GM21390 (cell line): ENCODE results near the gene MMP17.

Experiments used
- ATAC-seq: cut with Tn5 transposase; IDR thresholded peaks from one replicate; pipeline ENCODE4 v1.9.1; 2021; ENCODE audit not compliant: unreplicated experiment

MMP17 gene

DNA sequence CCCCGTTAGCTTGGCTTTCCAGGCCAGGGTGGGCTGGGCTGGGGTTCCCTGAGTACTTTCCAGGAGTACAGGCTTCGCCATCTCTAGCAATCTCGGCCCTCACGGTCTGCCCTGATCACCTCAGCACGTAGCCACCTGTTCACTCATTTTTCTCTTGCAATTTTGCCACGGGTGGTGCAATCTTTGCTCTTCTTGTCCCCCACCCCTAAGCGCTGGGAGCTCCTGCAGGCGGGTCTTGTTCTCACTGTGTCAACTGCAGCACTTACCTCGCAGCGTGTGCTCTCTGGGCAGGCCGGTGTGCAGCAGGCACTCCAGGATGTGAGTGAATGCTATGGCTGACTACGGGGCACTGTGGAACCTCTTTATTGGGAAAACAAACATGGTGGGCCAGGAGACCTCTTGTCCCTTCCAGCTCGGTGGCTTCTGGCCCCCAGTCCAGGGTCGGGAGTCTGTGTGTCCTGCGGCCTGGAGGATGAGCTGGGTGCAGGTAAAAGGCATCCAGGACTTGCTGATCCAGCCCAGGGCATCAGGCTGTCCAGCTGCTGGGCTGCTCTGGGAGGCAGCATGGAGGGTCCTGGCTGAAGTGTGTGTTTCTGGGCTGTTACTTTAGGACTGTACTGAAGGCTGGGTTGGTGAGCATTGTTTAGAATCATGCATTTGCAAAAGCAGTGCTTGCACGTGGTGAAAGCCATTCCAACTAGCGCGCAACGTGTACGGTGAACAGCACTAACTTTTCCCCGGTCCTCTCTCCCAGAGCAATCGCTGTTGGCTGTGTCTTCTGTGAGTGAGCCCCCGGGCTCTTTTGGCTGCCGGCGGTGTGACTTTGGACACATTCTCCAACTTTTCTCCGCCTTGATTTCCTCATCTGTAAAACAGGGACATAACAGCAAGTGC, 64.8 kb downstream of the MMP17 start:
- no peak for ATAC-seq

DNA sequence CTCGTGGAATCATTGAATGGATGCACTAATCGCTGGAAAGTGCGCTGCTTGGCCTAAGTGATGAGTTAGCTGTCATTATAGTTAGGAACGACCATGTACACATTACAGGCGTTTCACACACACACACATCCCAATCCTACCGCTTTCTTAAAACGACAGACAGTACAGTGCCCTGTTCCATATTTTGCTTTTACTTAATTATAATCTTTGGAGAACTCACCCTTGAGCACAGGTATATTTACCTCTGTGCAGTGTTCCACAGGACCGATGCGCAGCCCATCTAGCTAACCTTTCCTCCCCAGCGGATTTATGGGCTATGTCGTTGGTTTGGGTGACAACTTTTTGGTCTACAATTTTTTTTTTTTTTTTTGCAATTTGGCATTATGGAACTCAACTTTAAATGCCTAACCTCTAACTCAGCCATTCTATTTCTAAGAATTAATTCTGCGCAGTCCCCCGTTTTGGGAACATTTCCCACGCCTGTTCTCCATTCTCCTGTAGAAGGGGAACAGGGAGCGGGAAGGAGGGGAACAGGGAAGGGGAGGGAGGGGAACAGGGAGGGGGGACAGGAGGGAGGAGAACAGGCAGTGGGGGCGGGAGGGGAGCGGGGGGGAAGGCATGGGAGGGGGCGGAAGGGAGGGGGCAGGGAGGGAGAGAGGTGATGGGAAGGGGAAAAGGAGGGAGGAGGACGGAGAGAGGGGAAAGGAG, 65.6 kb downstream of the MMP17 start:
- no peak for ATAC-seq

DNA sequence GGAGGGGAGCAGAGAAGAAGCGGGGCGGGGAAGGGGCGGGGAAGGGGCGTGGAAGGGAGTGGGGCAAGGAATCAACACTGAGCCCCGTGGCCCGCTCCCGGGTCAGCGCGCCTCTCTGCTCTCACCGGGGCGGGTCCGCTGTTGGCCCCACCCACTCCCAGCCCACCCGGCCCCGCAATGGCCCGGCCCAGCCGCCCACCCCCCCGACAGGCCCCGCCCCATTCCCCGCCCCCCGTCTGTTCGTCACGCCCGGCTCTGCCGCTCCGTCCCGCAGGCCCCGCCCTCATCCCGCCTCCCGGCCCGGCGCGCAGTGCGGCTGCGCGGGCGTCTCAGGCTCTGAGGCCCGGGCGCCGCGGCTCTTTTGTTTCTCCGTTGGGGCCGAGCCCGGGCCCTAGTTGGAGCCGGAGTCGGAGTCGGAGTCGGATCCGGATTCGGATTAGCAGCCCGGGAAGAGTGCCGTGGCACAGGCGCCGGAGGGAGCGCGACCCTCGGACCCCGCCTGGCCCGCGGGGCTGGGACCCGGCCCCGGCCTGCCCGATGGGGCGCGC, 66.2 kb downstream of the MMP17 start, which contains the start of gene ULK1:
Gene ULK1, plus strand, starts transcription at position 310 of the 548 bp plus-strand sequence. CDS start 380 bp downstream, outside the sequence.
- ATAC-seq: peak; percentile 68

DNA sequence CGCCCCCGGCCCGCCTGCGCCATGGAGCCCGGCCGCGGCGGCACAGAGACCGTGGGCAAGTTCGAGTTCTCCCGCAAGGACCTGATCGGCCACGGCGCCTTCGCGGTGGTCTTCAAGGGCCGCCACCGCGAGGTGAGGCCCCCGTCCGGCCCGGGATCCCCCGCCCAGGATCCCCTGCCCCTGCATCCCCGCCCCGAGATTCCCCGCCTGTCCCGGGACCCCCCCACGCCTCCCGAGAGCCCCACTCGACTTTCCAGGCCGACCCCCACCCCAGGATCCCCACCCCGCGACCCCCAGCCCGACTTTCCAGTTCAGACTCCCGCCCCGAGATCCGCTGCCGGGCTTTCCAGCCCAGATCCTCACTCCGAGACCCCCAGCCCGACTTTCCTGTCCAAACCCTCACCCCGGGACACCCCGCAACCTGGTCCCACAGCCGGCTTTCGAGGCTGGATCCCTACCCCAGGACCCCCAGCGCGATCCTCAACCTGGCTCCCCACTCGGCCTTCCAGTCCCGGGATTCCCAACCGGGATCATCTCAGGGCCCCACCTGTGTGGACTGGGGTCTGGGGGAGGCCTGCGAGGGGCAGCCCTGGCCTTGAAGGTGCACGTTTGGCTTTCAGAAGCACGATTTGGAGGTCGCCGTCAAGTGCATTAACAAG, 66.9 kb downstream of the MMP17 start:
- no peak for ATAC-seq

DNA sequence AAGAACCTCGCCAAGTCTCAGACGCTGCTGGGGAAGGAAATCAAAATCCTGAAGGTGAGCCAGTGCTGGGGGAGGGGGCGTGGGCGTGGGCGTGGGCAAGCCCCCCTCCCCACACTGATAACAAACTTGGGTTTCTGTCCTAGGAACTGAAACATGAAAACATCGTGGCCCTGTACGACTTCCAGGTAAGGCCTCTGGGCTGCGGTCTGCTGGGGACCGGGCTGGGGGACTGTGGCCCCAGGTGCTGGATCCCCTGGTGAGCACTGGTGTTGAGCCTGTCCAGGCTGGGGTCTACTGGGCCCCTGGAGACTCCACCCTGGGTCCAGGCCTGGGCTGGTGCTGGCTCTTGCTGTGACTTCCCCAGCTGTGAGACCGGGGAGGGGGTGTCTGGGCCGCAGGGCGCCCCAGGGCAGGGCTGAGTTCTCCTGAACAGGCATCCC, 67.5 kb downstream of the MMP17 start:
- ATAC-seq: peak; percentile 11

DNA sequence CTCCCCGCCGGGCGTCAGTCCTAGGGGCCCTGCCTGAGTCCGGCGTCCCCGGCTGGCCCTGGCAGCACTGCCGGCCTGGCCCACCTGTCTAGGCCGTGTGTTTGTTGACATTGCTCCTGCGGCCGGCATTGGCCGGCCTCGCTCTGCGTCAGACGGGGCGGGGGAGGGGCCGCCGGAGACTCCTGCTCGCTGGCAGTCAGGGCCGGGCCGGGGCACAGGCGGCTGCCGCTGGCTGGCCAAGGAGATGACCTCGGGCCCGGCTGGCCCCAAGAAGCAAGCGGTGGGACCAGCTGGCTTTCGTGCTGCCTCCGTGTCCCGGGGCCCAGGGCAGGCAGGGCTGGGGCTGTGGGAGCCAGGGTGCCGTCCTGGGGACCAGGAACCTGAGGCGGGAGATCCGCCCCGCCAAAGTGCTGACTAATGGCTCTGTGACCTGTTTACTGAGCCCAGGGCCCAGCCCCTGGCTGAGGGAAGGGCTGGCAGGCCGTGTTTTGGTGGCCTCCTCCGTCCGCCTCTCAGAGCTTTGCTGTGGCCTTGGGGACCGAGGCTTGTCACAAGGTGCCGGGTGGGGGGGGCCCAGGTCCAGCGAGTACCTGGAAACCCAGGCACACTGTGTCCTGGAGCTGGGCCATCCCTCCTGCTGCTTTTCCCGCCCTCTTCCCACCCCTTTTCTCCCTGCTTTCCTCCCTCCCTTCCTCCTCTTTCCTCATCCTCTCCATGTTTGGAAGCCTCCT, 68.1 kb downstream of the MMP17 start:
- peak; percentile 57 for ATAC-seq

DNA sequence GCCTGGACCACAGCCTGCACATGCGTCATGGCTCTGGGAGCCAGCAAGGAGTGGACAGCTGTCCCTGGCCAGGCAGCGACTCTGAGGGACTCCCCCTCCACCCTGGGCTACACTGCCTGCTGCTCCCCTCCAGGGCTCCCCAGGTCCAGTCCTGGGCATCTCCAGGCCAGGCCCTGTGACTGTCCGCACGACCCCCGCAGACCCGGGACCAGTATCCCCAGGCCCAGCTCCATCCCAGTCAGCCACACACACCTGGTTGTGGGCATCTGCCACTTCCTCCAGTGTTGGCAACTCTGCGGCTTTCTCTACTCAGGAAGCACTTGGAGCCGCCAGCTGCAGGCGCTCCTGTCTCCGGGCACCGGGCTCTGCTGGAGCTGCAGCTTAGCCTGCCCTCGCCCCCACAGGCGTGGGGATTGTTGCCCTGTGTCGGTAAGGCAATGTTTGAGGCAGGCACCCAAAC, 68.6 kb downstream of the MMP17 start:
- no peak for ATAC-seq

DNA sequence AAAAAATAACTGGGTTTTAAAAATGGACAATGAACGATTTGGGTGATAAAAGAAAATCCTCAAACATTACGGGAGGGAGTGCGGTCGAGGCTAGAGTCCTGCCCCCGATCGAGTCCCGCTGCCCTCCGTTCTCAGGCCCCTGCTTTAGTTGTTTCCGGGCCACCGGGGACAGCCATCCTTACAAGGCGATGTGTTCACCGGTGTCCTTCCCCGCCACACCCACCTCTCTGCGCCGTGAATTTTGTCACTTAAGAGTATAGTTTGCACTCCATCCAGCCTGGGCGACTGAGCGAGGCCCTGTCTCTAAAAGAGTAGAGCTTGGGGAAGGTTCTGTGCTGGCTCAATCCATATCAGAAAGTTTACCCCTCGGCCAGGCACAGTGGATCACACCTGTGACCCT, 69.1 kb downstream of the MMP17 start:
- no peak for ATAC-seq

DNA sequence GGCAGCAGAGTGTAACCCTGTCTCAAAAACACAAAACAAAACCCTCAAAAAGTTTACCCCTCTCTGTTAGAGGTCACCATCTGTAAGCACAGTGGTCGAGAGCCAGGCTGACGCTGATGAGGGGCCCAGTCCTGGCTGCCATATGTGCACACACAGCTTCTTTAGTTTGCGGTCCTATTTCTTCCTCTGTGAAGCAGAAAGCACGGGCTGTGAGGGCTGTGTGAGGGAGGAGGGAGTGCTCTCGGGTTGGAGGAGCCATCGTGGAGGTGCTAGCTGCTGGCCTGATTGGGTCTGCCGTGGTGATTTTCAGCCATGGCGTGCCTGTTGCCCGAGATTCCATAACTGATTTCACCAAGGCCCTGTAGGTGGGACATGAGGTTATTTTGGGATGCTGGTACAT, 69.7 kb downstream of the MMP17 start:
- ATAC-seq: no peak

DNA sequence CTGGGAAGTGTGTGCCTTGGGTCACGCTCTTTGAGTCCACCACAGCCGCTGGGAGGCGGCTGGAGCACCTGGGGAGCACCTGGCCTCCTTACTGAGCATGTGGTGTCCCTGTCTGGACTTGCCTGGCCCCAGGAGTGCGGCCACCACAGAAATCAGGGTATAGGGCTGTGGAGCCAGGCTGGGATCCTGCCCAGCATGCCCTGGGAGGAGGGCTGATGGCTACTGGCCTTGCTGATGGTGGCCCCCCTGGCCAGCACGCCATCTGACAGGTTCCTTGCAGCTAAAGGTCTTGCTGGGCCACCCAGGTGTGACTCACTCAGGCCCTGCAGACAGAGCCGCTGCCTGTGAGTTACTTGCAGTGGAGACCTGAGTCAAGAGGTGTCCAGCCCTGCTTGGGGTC, 72.2 kb downstream of the MMP17 start:
- no peak for ATAC-seq
